ENCODE results near the gene SLC22A6. TPM values are rescaled to one million over a fixed set of nuclear protein-coding genes. Genes with fewer than 3 reads are reported as not detected.

Gene SLC22A6, protein sequence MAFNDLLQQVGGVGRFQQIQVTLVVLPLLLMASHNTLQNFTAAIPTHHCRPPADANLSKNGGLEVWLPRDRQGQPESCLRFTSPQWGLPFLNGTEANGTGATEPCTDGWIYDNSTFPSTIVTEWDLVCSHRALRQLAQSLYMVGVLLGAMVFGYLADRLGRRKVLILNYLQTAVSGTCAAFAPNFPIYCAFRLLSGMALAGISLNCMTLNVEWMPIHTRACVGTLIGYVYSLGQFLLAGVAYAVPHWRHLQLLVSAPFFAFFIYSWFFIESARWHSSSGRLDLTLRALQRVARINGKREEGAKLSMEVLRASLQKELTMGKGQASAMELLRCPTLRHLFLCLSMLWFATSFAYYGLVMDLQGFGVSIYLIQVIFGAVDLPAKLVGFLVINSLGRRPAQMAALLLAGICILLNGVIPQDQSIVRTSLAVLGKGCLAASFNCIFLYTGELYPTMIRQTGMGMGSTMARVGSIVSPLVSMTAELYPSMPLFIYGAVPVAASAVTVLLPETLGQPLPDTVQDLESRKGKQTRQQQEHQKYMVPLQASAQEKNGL
- not detected in 2 replicates for total RNA-seq (2014; rRNA removed; shearing (Covaris generic))
- polyA plus RNA-seq (2016; fragmentation: Nextera tagmentation; extraction: Ambion mirVana): not detected in 2 replicates

- Histone ChIP-seq H4K20me1 (ENCODE audit: insufficient read depth) (no peaks in the 10 kb centered on the region), H3K4me2 (ENCODE audit: unreplicated experiment) (no peak within 1 kb of the TSS), H3K9ac (no peak within 1 kb of the TSS), H3K4me3 (no peak within 1 kb of the TSS), H3K27me3 (replicated peaks; ENCODE audit: insufficient read depth) (0 out of 2 replicates have a peak, but pooled peaks cover 7% of the 10 kb centered on the region), H3K36me3 (ENCODE audit: low read depth) (no peaks in the 10 kb centered on the region), H3K9me2 (ENCODE audit: insufficient read depth) (no peaks in the 10 kb centered on the region), H3K27ac (no peak within 1 kb of the TSS), H3F3A (ENCODE audit: insufficient read depth) (no peaks in the 10 kb centered on the region), H2AFZ (no peak within 1 kb of the TSS), H3K4me1 (ENCODE audit: insufficient read depth) (no peaks in the 10 kb centered on the region), H3K9me3 (ENCODE audit: low read depth) (no peaks in the 10 kb centered on the region), H3K79me2 (ENCODE audit: insufficient read depth) (no peaks in the 10 kb centered on the region)
- in situ Hi-C loops (cut with MboI): no loop called here
- WGBS, 2 experiments (ENCODE audit: low coverage in 1 of 2, low lambda C conversion rate in 2 of 2, missing lambda C conversion rate in 2 of 2): 42 to 46% methylated on average over 14 of the region's 14 CpGs
- TF ChIP-seq EZH2phosphoT487 (IDR thresholded peaks at IDR 0.05; ENCODE audit: insufficient read depth, low read depth): no peak
- TF ChIP-seq EZH2 (IDR thresholded peaks at IDR 0.05; ENCODE audit: insufficient read depth, poor library complexity, severe bottlenecking): no peak
- no peak for DNase-seq
Measured at GRCh38 chr11:62984451-62984991, at the start of gene SLC22A6. Gene SLC22A6 (minus strand): TSS chr11:62984967. CDS start chr11:62984690, 277 bp downstream.

DNA sequence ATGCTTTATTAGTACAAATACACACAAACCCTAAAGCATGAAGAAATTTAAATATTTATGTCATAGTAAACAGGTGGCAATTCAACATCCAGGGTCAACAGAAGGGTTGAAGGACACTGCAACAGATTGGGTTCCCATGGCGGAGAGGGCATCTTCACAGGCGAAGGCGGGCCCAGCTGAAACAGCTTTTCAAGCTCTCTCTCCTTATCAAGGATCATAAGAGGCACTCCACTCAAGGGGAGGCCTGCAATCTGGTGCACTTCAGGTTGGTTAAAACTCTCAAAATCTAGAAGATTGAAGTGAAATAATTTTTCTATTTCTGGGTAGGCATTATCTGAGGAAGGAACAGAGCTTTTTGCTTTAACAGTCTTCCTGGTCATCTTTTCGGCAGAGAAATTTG, 47.7 kb upstream of the SLC22A6 start:
- no peak overlapping the region for H3K4me2 ChIP-seq (ENCODE audit: unreplicated experiment)
- TF ChIP-seq EZH2phosphoT487 (IDR thresholded peaks at IDR 0.05; ENCODE audit: insufficient read depth, low read depth): no peak
- no peaks in the 10 kb centered on the region for H3K36me3 ChIP-seq (ENCODE audit: low read depth)

GRCh38 chr11:63023841-63024648, 39.3 kb upstream of the SLC22A6 start:
- WGBS, 2 experiments (ENCODE audit: low coverage in 1 of 2, low lambda C conversion rate in 2 of 2, missing lambda C conversion rate in 2 of 2): 2% methylated on average over 19 of the region's 19 CpGs
- Histone ChIP-seq H4K20me1 (ENCODE audit: insufficient read depth) (no peaks in the 10 kb centered on the region), H3K4me2 (ENCODE audit: unreplicated experiment) (peak overlapping the region; percentile 23), H3K27ac (no peak overlapping the region), H3F3A (ENCODE audit: insufficient read depth) (no peaks in the 10 kb centered on the region), H3K79me2 (ENCODE audit: insufficient read depth) (no peaks in the 10 kb centered on the region), H3K9ac (no peak overlapping the region), H3K9me3 (ENCODE audit: low read depth) (no peaks in the 10 kb centered on the region), H3K9me2 (ENCODE audit: insufficient read depth) (no peaks in the 10 kb centered on the region), H2AFZ (peak overlapping the region; percentile 72), H3K27me3 (replicated peaks; ENCODE audit: insufficient read depth) (peaks cover under 1% of the 10 kb centered on the region; the same call in 1 of the 2 replicates), H3K4me1 (ENCODE audit: insufficient read depth) (no peaks in the 10 kb centered on the region), H3K36me3 (ENCODE audit: low read depth) (no peaks in the 10 kb centered on the region), H3K4me3 (no peak overlapping the region)
- DNase-seq: peak; percentile 85
- TF ChIP-seq EZH2 (IDR thresholded peaks at IDR 0.05; ENCODE audit: insufficient read depth, poor library complexity, severe bottlenecking): no peak
- TF ChIP-seq EZH2phosphoT487 (IDR thresholded peaks at IDR 0.05; ENCODE audit: insufficient read depth, low read depth): no peak
- in situ Hi-C loops (cut with MboI): no loop called here

More for the DNA sequence above, 47.7 kb upstream of the SLC22A6 start:
- no peaks in the 10 kb centered on the region for H3F3A ChIP-seq (ENCODE audit: insufficient read depth)
- H3K4me3 ChIP-seq: no peak overlapping the region
- WGBS, 2 experiments (ENCODE audit: low coverage in 1 of 2, low lambda C conversion rate in 2 of 2, missing lambda C conversion rate in 2 of 2): 66 to 72% methylated on average over 4 of the region's 4 CpGs
- DNase-seq: no peak
- H3K27me3 ChIP-seq (replicated peaks; ENCODE audit: insufficient read depth): peaks cover 31% of the 10 kb centered on the region
- no peaks in the 10 kb centered on the region for H3K9me3 ChIP-seq (ENCODE audit: low read depth)
- H3K9me2 ChIP-seq (ENCODE audit: insufficient read depth): no peaks in the 10 kb centered on the region
- in situ Hi-C loops (cut with MboI): loop anchor here (10.0 kb wide), 1 partner anchor 192 kb away; no protein-coding TSS in a partner anchor
- H2AFZ ChIP-seq: no peak overlapping the region
- H3K27ac ChIP-seq: no peak overlapping the region
- no peaks in the 10 kb centered on the region for H3K79me2 ChIP-seq (ENCODE audit: insufficient read depth)
- no peak overlapping the region for H3K9ac ChIP-seq
- H3K4me1 ChIP-seq (ENCODE audit: insufficient read depth): no peaks in the 10 kb centered on the region
- no peaks in the 10 kb centered on the region for H4K20me1 ChIP-seq (ENCODE audit: insufficient read depth)

DNA sequence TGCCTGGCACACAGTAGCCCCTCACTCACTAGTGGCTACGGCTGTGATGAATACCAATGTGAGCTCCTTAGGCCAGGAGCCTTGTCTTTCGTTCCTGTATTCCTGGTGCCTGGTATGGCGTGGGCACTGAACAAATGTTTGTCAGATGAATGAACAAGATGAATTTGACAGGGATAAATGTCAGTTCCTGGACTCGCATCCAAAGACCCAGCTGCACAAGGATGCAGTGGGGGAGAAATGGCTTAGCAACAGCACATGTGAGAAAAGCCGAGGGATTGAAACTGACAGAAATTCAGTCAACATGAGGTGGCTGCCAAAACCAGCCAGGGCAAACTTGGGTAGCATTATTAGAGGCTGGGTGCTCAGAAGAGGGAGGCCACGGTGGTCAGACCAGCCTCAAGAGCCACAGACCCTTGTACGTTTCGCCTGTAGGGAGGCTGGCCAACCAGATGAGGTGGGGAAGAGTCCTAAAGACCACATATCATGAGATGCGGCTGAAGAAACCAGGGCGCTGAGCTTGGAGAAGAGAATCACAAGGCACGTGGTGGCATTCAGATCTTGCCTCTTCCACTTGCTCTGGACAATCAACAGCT, 38.6 kb upstream of the SLC22A6 start:
- Histone ChIP-seq H3F3A (ENCODE audit: insufficient read depth) (no peaks in the 10 kb centered on the region), H3K9ac (no peak overlapping the region), H3K36me3 (ENCODE audit: low read depth) (no peaks in the 10 kb centered on the region), H2AFZ (peak overlapping the region; percentile 72), H3K4me1 (ENCODE audit: insufficient read depth) (no peaks in the 10 kb centered on the region), H3K9me3 (ENCODE audit: low read depth) (no peaks in the 10 kb centered on the region), H3K4me3 (no peak overlapping the region), H3K79me2 (ENCODE audit: insufficient read depth) (no peaks in the 10 kb centered on the region), H3K27ac (no peak overlapping the region), H3K9me2 (ENCODE audit: insufficient read depth) (no peaks in the 10 kb centered on the region), H3K4me2 (ENCODE audit: unreplicated experiment) (peak overlapping the region; percentile 23), H4K20me1 (ENCODE audit: insufficient read depth) (no peaks in the 10 kb centered on the region), H3K27me3 (replicated peaks; ENCODE audit: insufficient read depth) (peaks cover 3% of the 10 kb centered on the region; the same call in 1 of the 2 replicates)
- DNase-seq: no peak
- 70 to 71% methylated on average over 11 of the region's 11 CpGs for WGBS, 2 experiments (ENCODE audit: low coverage in 1 of 2, low lambda C conversion rate in 2 of 2, missing lambda C conversion rate in 2 of 2)
- in situ Hi-C loops (cut with MboI): no loop called here
- TF ChIP-seq EZH2phosphoT487 (IDR thresholded peaks at IDR 0.05; ENCODE audit: insufficient read depth, low read depth) (no peak), EZH2 (IDR thresholded peaks at IDR 0.05; ENCODE audit: insufficient read depth, poor library complexity, severe bottlenecking) (no peak)

All from GM23248 (cell line).